ENCODE measurements around the gene GOLGA6L7.
"Not testable (repeated sequence)": the region's sequence is repeated elsewhere in the genome, so short reads cannot be mapped to it uniquely, and the experiment has no call there.

DNA sequence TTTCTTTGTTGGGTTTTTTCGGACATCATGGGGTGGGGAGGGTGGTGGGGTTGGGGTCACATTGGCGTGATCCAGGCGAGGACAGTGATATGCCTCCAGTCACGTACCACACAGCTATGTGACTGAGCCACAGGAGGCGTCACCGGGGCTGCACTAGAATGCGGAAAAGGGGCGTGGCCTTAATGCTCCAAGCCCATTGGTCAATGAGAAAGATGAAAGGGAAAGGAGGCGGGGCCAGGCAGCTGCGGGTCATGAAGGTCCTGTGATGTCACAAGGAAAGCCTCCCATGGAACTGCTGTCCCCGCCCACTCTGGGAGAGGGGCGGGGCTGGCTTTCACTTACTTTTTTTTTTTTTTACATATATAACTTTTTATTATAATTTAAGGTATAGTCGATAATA lies at the start of gene GOLGA6L7:
- TF ChIP-seq EHMT2 (IDR thresholded peaks at IDR 0.05; ENCODE audit: low read depth); POLR2A (IDR thresholded peaks at IDR 0.05; ENCODE audit: low read length); MAFK (IDR thresholded peaks at IDR 0.05; ENCODE audit: partially characterized antibody): not testable (repeated sequence)
- TF ChIP-seq, protein P1, sequence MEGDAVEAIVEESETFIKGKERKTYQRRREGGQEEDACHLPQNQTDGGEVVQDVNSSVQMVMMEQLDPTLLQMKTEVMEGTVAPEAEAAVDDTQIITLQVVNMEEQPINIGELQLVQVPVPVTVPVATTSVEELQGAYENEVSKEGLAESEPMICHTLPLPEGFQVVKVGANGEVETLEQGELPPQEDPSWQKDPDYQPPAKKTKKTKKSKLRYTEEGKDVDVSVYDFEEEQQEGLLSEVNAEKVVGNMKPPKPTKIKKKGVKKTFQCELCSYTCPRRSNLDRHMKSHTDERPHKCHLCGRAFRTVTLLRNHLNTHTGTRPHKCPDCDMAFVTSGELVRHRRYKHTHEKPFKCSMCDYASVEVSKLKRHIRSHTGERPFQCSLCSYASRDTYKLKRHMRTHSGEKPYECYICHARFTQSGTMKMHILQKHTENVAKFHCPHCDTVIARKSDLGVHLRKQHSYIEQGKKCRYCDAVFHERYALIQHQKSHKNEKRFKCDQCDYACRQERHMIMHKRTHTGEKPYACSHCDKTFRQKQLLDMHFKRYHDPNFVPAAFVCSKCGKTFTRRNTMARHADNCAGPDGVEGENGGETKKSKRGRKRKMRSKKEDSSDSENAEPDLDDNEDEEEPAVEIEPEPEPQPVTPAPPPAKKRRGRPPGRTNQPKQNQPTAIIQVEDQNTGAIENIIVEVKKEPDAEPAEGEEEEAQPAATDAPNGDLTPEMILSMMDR (IDR thresholded peaks at IDR 0.05), result not testable (repeated sequence)
- TF ChIP-seq, protein P2, sequence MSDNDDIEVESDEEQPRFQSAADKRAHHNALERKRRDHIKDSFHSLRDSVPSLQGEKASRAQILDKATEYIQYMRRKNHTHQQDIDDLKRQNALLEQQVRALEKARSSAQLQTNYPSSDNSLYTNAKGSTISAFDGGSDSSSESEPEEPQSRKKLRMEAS (IDR thresholded peaks at IDR 0.05), result not testable (repeated sequence)
